ENCODE measurements around the gene FAM78A.
"Not testable (repeated sequence)": the region's sequence is repeated elsewhere in the genome, so short reads cannot be mapped to it uniquely, and the experiment has no call there.

The FAM78A gene

DNA sequence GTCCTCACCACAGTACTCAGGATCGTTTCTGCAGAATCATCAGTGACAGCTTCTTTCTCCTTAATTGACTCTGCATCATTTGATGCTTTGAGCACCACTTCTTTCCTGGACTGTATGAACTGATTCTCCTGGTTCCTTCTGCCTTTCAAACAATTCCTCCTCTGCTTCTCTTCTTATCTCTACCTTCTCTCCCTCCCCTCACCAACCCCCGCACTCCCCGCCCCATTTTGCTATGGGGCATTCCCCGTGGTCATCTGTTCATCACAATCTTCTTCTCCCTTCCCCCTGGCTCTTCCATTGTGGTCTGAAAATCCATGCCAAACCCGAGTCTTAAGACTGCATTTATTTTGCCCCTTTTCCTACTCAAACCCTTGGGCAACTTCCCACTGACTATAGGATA lies 57.9 kb downstream of the FAM78A start:
- DNase-seq (ENCODE audit: insufficient read length, low spot score) (no peak), FAIRE-seq (no peak)
- no peak for TF ChIP-seq POU2F2 (IDR thresholded peaks at IDR 0.05; ENCODE audit: low read depth, low read length)
- no peak for TF ChIP-seq SPI1 (IDR thresholded peaks at IDR 0.05; ENCODE audit: low read depth, low read length)
- no peak for TF ChIP-seq POLR2A (IDR thresholded peaks at IDR 0.05; ENCODE audit: low read depth, low read length)
- TF ChIP-seq PAX5 (IDR thresholded peaks at IDR 0.05; ENCODE audit: insufficient read depth, low read length, severe bottlenecking): no peak
- no peak for TF ChIP-seq TAF1 (IDR thresholded peaks at IDR 0.05; ENCODE audit: low read depth, low read length)
- TF ChIP-seq POLR2AphosphoS5 (IDR thresholded peaks at IDR 0.05; ENCODE audit: low read depth, low read length): no peak

DNA sequence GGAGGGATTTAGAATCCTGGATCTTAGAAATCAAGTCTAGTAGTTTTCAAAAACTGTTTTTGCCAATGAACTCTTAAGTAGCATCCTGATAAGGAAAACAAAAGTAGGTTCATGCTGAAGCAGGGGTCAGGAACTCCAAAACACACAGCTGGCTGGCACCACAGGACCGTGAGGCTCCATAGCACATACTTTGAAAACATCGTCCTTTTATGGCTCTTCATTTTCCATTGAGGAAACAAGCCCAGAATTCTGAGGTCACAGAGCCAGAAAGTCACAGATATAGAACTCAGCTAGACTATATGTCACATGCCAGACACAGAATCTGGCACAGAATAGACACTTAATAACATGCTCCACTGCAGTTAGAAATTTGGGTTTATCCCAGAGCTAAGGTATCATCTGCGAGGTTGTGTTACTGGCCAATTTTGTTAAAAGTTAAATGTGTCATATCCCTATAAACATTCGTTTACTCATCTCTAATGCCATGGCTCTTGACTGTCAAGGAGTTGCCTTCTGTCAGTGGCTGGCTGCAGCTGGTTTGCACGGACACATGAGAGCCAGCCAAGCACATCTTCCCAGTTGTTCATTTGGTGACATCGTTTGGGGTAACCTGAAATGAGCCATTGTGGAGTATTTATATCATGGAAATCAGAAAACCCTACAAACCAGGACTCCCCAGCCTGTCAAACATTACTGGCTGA lies 58.8 kb downstream of the FAM78A start:
- DNase-seq (ENCODE audit: insufficient read length, low spot score) (no peak), FAIRE-seq (no peak)
- TF ChIP-seq SPI1 (IDR thresholded peaks at IDR 0.05; ENCODE audit: low read depth, low read length): no peak
- TF ChIP-seq TAF1 (IDR thresholded peaks at IDR 0.05; ENCODE audit: low read depth, low read length): no peak
- no peak for TF ChIP-seq PAX5 (IDR thresholded peaks at IDR 0.05; ENCODE audit: insufficient read depth, low read length, severe bottlenecking)
- no peak for TF ChIP-seq POU2F2 (IDR thresholded peaks at IDR 0.05; ENCODE audit: low read depth, low read length)
- no peak for TF ChIP-seq POLR2A (IDR thresholded peaks at IDR 0.05; ENCODE audit: low read depth, low read length)
- no peak for TF ChIP-seq POLR2AphosphoS5 (IDR thresholded peaks at IDR 0.05; ENCODE audit: low read depth, low read length)

DNA sequence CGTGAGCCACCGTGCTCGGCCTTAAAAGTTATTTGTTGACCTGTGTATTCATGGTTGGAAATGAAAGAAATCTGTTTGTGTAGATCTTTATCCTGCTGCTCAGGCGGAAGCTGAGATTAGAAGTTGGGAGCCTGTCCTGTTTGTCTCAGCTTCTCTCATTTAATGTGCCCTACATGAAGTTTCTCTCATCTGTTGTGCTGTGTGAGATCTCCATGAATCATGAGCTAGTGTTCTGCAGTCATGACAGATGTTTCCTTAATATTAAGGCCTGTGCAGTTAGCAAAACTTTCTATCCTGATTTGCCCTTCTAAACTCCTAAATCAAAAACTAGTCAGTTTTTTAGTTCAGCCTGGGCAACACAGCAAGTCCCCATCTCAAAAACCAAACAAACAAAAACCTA lies 59.5 kb downstream of the FAM78A start:
- FAIRE-seq (no peak), DNase-seq (ENCODE audit: insufficient read length, low spot score) (no peak)
- TF ChIP-seq PAX5 (IDR thresholded peaks at IDR 0.05; ENCODE audit: insufficient read depth, low read length, severe bottlenecking) (no peak), POU2F2 (IDR thresholded peaks at IDR 0.05; ENCODE audit: low read depth, low read length) (no peak), TAF1 (IDR thresholded peaks at IDR 0.05; ENCODE audit: low read depth, low read length) (no peak), POLR2AphosphoS5 (IDR thresholded peaks at IDR 0.05; ENCODE audit: low read depth, low read length) (no peak), POLR2A (IDR thresholded peaks at IDR 0.05; ENCODE audit: low read depth, low read length) (no peak), SPI1 (IDR thresholded peaks at IDR 0.05; ENCODE audit: low read depth, low read length) (no peak)

DNA sequence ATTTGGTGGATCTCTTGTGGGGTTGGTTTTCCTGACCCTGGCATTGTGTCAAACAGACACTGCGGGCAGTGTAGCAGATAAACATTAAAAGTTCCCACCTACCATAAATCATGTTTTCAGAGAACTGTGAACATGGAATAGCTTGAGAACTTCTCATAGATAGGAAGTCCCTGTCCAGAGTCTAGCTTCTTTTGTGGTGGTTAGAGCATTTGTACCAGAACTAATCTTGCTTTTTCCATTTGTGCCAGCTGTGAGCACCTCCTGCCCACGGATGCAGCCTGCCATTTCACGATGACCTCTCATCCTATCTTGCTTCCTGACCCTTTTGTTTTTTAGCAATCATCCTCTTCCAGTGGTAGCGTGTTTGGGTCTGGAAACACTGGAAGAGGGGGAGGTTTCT lies 61.4 kb downstream of the FAM78A start:
- DNase-seq (ENCODE audit: insufficient read length, low spot score) (no peak), FAIRE-seq (no peak)
- TF ChIP-seq PAX5 (IDR thresholded peaks at IDR 0.05; ENCODE audit: insufficient read depth, low read length, severe bottlenecking): no peak
- no peak for TF ChIP-seq POLR2AphosphoS5 (IDR thresholded peaks at IDR 0.05; ENCODE audit: low read depth, low read length)
- no peak for TF ChIP-seq SPI1 (IDR thresholded peaks at IDR 0.05; ENCODE audit: low read depth, low read length)
- no peak for TF ChIP-seq POU2F2 (IDR thresholded peaks at IDR 0.05; ENCODE audit: low read depth, low read length)
- no peak for TF ChIP-seq TAF1 (IDR thresholded peaks at IDR 0.05; ENCODE audit: low read depth, low read length)
- TF ChIP-seq POLR2A (IDR thresholded peaks at IDR 0.05; ENCODE audit: low read depth, low read length): no peak

DNA sequence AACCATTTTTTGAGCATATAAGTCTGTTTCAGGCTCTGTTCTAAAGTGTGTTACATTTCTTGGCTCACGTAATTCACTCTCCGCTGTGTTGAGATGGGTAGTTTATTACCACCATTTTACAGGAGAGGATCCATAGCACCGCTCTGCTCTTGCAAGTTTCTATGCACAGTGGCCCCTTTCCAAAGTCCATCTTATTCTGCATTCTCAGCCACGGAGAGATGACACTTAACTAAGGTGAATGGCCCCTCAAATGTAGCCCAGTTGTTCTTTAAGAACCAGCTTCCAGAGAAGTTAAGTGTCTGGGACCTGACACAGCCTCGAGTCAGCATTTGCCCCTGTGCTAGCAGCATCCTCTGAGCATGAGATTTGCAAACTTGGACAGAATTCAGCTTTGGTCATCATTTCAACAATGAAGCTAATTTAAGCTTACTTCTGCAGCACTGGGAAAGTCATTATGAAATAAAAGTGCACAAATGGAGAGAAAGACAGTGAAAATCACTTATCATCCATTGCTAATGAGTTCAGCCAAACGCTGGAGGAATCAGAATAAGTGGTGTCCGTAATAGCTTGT lies 61.9 kb downstream of the FAM78A start:
- no peak for FAIRE-seq
- TF ChIP-seq POLR2AphosphoS5 (IDR thresholded peaks at IDR 0.05; ENCODE audit: low read depth, low read length) (no peak), PAX5 (IDR thresholded peaks at IDR 0.05; ENCODE audit: insufficient read depth, low read length, severe bottlenecking) (no peak), POLR2A (IDR thresholded peaks at IDR 0.05; ENCODE audit: low read depth, low read length) (no peak), TAF1 (IDR thresholded peaks at IDR 0.05; ENCODE audit: low read depth, low read length) (no peak), SPI1 (IDR thresholded peaks at IDR 0.05; ENCODE audit: low read depth, low read length) (no peak), POU2F2 (IDR thresholded peaks at IDR 0.05; ENCODE audit: low read depth, low read length) (no peak)

DNA sequence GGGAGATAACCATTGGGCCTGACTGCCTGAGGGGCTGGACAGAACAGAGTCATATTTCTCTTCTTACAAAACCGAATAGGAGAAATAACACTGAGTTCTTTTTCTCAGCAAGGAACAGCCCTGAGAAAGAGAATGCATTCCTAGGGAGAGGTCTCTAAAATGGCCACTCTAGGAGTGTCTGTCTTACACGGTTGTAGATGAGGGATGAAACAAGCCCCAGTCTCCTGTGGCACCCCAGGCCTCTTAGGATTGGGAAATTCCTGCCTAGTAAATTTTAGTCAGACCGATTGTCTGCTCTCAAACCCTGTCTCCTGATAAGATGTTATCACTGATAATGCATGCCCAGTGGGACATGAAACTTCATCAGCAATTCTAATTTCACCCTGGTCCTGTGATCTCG lies 64.4 kb downstream of the FAM78A start:
- DNase-seq (ENCODE audit: insufficient read length, low spot score); FAIRE-seq: not testable (repeated sequence)

More for the DNA sequence above, 61.9 kb downstream of the FAM78A start:
- no peak for DNase-seq (ENCODE audit: insufficient read length, low spot score)

All from GM12891 (cell line).